NCI-H82 treated with DMSO at 0.1 percent for 48 hours (cell line): ENCODE results near the gene CNOT9.
"Not testable (repeated sequence)": the region's sequence is repeated elsewhere in the genome, so short reads cannot be mapped to it uniquely, and the experiment has no call there.

Experiments
- DNase-seq: peaks from one replicate; lab custom pipeline; 2025; ENCODE audit not compliant: unreplicated experiment; lab: John Stamatoyannopoulos, UW

CNOT9 gene

GRCh38 chr2:218568190-218569037 is at the start of gene CNOT9, which contains the start of gene USP37:
CNOT9 (plus strand) TSS chr2:218568839; CDS start chr2:218568955, 116 bp downstream.
USP37 (minus strand) TSS chr2:218568351; CDS start chr2:218558653, 9,698 bp downstream.
- peak; percentile 98 for DNase-seq

- DNase-seq, result no peak
These were observed 49.8 kb upstream of the CNOT9 start for GRCh38 chr2:218518876-218519275.

DNA sequence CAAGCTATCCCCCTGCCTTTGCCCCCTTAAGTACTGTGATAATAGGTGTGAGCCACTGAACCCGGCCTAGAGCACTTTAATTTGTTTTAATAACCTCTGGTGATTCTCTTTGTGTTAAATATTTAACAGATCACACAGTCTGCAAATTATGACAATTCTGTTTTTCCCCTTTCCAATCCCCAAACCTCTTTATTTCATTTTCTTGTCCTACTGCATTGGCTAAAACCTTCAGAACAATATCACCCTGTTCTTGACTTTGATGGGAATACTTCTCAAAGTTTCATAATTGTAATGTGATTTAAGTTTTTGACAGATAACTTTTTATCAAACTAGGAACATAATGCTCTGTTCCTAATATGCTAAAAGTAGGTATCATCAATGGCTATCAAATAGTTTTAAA is 45.0 kb upstream of the CNOT9 start:
- no peak for DNase-seq

GRCh38 chr2:218528409-218528808 is 40.2 kb upstream of the CNOT9 start:
- not testable (repeated sequence) for DNase-seq

DNA sequence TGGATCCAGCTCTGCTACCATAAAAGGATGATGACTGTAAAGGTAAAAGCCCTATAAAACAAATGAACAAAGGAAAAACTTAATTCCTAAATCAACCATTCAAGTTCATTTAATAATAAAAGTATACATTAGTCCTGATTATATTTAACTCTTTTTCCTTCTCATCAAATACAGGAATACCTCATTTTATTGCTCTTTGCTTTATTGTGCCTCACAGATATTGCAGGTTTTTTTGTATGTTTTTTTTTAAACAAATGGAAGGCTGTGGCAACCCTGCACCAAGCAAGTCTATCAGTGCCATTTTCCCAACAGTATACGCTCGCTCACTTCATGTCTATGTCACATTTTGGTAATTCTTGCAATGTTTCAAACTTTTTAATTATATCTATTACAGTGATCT is 38.6 kb upstream of the CNOT9 start:
- DNase-seq, result no peak

DNA sequence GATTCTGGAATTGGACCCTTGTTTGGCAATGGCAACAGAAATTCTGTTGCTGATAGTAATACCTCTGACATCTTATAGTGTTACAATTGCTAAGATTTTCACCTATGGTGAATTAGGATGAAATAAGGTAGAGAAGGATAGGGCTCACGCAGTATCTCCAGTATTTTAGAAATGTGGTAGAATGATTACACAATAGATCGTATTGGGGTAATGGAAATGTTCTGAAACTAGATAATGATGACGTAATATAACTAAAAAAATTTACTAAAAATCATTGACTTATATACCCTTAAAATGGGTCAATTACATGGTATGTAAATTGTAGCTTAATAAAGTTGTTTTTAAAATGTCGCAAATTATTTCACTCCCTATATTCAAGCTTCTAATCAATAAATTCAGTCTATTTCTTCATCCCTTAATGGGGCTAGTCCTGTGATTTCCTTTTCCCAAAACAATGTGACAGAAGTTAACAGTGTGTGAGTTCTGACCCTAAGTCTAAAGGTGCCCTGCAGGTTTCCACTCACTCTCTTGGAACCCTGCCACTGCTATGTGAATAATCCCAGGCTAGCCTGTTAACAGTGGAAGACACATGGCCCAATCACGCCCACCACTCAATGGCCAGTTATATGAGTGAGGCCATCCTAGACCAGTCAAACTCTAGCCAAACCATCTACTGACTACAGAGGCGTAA is 31.7 kb upstream of the CNOT9 start:
- no peak for DNase-seq

DNA sequence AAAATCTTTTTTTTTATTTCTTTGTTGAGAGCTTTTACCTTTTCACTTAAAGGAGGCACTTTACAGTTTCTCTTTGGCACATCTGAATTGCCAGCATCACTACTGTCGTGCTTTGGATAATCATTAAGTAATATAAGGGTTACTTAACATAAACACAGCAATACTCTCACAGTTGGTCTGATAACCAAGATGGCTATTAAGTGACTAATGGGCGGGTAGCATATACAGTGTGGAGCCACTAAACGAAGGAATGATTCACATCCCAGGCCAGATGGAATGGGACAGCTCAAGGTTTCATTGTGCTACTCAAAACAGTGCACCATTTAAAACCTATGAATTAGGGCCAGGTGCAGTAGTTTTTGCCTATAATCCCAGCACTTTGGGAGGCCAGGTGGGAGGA is 28.6 kb upstream of the CNOT9 start:
- DNase-seq, result no peak

GRCh38 chr2:218546012-218546411 is 22.6 kb upstream of the CNOT9 start:
- DNase-seq, result no peak

- DNase-seq, result no peak
These were observed 21.1 kb upstream of the CNOT9 start for GRCh38 chr2:218547511-218547910.

GRCh38 chr2:218547978-218548377 is 20.7 kb upstream of the CNOT9 start:
- no peak for DNase-seq

- not testable (repeated sequence) for DNase-seq
These were observed 14.4 kb upstream of the CNOT9 start for GRCh38 chr2:218554225-218554624.

- no peak for DNase-seq
These were observed 13.1 kb upstream of the CNOT9 start for GRCh38 chr2:218555527-218555926.

GRCh38 chr2:218557941-218558340 is 10.7 kb upstream of the CNOT9 start:
- DNase-seq, result no peak

- no peak for DNase-seq
These were observed 9.7 kb upstream of the CNOT9 start for GRCh38 chr2:218558986-218559385.

GRCh38 chr2:218564056-218564455 is 4.6 kb upstream of the CNOT9 start:
- DNase-seq, result no peak

- no peak for DNase-seq
These were observed 2.3 kb upstream of the CNOT9 start for GRCh38 chr2:218566296-218566695.

GRCh38 chr2:218567797-218568189 is 846 bp upstream of the CNOT9 start:
- DNase-seq, result no peak

- no peak for DNase-seq
These were observed 396 bp downstream of the CNOT9 start for GRCh38 chr2:218569038-218569431.

DNA sequence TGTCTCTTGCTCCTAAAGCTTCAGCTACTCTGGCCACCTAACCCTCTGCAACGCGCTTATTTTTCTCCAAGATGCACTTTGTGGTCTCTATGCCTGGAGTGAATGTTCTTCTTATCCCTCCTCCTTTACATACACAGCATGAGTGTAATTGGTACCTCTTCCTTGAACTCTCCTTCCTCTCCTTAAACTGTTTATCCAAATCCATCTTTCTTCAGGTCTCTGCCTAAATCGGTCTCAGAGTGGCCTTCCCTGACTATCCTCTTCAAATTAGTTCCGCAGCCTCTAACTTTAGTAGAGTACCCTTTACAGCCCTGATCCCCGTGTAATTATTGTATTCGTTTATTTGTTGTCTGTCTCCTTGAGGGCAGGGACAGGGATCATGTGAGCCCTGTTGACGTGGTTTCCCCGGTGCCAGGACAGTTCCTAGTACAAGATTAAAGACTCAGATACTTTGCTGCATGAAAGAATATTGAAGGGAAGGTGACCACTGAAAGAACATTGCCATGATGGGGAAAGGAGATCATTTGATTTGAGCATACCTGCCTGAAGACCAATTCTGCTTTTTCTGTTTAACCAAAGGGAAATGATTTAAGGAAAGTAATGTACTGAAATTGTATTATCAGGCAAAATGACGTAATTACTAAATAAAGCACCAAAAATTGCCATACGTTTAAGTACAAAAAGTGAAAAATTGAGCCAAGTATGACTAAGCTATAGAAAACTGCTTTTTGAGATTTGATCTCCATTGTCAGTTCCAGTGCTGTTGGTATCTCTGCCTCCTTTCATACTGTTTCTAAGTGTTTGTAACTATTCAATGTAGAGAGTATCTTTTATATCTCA is 1.2 kb downstream of the CNOT9 start:
- DNase-seq, result no peak

DNA sequence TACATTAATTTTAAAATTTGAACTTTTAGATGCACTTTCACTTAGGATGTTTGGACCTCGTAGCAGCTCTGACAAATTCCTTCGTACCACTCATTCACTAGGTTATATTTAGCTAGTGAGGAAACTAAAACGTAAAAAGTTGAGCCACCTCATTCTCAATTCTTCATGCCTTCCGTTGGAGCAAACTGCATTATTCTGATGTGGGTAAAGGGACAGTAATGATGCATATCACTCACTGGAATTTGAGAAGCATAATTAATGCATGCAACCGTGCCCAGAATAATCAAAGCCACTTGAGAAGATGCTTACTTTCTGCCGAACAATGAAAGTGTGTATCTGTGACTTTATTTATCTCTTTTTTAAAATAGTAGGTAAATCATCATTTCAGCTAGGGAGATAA is 2.2 kb downstream of the CNOT9 start:
- no peak for DNase-seq

GRCh38 chr2:218576854-218577253 is 8.2 kb downstream of the CNOT9 start:
- no peak for DNase-seq
